T-helper 17 cell (primary cell): ENCODE data around the gene DES. TPM values are rescaled to one million over a fixed set of nuclear protein-coding genes. Genes with fewer than 3 reads are reported as not detected.

Experiments used
- ATAC-seq: fragments of 150-1000 bp; cut with Tn5 transposase; 2 replicates; pipeline ENCODE4 v1.10.0; 2021; ENCODE audit warnings: mild to moderate bottlenecking, moderate library complexity
- DNase-seq, 3 donors: peaks; one replicate each; pipeline versions ENCODE4 v3.0.0 to v3.0.0-alpha.2; 2020 to 2021
- H3K9me3 ChIP-seq: one replicate; pipeline ENCODE4 v1.7.0; 2013; ENCODE audit warnings: low read length, mild to moderate bottlenecking; ENCODE audit not compliant: control insufficient read depth, poor library complexity, severe bottlenecking
- H3K27ac Mint-ChIP-seq: one replicate; pipeline ENCODE4 v1.8.0; 2022; ENCODE audit warnings: mild to moderate bottlenecking, moderate library complexity, mixed read lengths
- H3K27me3 Mint-ChIP-seq: one replicate; pipeline ENCODE4 v1.8.0; 2022; ENCODE audit warnings: mixed read lengths
- H3K36me3 Mint-ChIP-seq: one replicate; pipeline ENCODE4 v1.8.0; 2022; ENCODE audit warnings: low read depth, mixed read lengths
- H3K4me1 Mint-ChIP-seq: one replicate; pipeline ENCODE4 v1.8.0; 2022; ENCODE audit warnings: mild to moderate bottlenecking, mixed read lengths
- H3K4me3 Mint-ChIP-seq: one replicate; pipeline ENCODE4 v1.8.0; 2022; ENCODE audit warnings: mild to moderate bottlenecking, moderate library complexity, mixed read lengths
- total RNA-seq, 4 donors: library from RNA in 2 of 4; stranded (reverse) in 2 of 4; gene quantifications; one replicate each; pipeline ENCODE4 v1.2.3 and lab custom pipeline; 2022 to 2026

Gene DES
- total RNA-seq, 2 donors from 2014 or later = not detected

DNA sequence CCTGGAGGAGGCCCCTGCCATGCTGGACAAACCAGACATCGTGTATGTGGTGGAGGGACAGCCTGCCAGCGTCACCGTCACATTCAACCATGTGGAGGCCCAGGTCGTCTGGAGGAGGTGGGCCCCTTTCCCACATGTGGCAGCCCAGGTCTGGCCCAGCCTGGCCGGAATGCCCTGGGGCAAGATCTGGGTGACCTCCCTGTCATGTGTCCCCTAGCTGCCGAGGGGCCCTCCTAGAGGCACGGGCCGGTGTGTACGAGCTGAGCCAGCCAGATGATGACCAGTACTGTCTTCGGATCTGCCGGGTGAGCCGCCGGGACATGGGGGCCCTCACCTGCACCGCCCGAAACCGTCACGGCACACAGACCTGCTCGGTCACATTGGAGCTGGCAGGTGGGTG is 55.3 kb downstream of the DES start:
- ATAC-seq = no peak
- H3K4me3 Mint-ChIP-seq = no peak overlapping the region

DNA sequence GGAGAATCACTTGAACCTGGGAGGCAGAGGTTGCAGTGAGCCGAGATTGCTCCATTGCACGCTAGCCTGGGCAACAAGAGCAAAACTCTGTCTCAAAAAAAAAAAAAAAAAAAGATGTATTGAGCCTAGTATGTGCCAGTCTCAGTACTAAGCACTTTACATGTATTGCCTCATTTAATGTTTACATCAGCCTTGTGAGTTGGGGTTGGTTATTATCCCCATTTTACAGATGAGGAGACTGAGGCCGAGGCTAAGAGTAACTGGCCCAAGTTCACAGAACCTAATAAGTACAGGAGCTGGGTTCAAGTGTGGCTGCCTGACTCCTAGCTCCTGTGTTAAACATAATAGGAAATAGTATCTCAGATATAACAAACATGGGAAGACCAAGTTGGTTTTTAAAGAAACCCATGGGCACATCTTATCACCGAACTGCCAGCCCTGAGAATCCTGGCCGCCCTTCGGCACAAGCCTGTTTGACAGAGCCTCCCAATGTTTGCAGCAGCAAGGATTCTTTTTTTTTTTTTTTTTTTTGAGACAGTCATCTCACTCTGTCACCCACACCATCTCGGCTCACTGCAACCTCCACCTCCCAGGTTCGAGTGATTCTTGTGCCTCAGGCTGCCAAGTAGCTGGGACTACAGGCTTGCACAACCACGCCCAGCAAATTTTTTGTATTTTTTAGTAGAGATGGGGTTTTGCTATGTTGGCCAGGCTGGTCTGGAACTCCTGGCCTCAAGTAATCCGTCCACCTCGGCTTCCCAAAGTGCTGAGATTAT is 56.3 kb downstream of the DES start:
- Mint-ChIP-seq H3K36me3 (peaks cover 3% of the 10 kb centered on the region), H3K4me1 (peaks cover 11% of the 10 kb centered on the region), H3K27ac (peak overlapping the region; percentile 19), H3K4me3 (no peak overlapping the region), H3K27me3 (peaks cover 21% of the 10 kb centered on the region)
- no peaks in the 10 kb centered on the region for H3K9me3 ChIP-seq
- no peak for DNase-seq
- ATAC-seq = no peak

More for the DNA sequence above, 55.3 kb downstream of the DES start:
- Mint-ChIP-seq H3K4me1 (peaks cover 11% of the 10 kb centered on the region), H3K27ac (peak overlapping the region; percentile 19), H3K27me3 (peaks cover 19% of the 10 kb centered on the region), H3K36me3 (peaks cover 3% of the 10 kb centered on the region)
- no peak for DNase-seq
- no peaks in the 10 kb centered on the region for H3K9me3 ChIP-seq

DNA sequence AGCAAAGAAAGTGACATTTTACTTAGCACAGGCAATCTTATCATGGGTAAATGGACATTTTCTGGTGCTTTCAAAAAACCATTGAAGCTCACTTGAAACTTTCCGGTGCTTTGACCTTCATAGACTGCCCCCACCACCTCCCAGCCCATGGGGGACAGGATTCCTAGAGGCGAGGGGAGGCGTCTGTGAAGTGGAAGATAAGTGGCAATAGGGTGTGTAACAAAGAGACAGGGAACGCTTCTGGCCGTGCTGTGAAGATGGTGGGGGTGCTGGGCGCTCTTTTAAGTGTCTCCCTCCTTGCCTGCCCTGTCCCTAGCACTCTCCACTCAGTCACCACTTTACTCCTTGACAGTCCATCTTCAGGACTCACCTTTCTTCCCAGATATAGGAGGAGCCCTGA is 57.1 kb downstream of the DES start:
- no peak for DNase-seq
- H3K27ac Mint-ChIP-seq = no peak overlapping the region

DNA sequence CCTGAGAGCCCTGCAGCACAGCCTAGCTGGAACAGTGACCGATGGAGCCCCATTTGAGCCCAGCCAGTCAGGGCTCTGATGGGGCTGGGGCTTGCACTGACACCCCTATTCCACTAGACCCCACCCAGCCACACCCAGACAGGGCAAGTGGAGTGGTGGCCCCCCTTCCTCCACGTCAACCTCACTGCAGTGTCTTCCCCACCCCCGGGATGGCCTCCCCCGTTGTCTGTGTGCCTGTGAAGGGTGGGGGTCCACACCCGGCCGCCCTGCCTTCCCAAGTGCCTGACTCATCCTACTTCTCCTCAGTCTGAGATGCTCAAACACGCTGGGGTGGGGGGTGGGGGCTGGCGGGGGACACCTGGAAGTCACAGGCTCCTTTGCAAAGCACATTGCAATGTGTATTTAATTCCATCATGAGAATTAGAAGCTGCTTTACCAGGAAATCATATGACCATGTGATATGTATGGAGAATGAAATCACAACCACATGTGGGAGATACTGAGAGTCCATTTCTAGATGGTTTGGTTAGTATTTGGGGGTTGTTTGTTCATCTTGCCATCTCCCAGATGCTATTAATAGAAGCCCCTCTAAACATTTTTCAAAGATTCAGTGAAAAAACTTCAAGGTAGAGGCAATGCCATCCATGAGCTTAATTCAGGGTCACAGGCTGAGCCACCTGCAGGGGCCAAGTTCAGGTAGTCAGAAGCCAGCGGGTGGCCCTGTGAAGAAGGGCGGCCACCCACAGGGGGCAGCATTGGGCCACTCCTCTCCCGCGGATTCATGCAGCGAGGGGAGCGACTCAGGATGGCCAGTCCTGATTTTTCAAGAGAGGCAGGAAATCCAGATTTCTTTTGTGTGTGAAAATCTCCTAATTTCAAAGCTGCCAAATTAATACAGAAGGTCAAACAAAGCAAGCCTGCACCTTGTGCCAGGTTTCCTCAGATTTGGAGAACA is 57.8 kb downstream of the DES start:
- H3K4me1 Mint-ChIP-seq = peaks cover 8% of the 10 kb centered on the region
- no peaks in the 10 kb centered on the region for H3K9me3 ChIP-seq
- H3K36me3 Mint-ChIP-seq = peaks cover 3% of the 10 kb centered on the region
- H3K27ac Mint-ChIP-seq = no peak overlapping the region
- ATAC-seq (peak; percentile 82), DNase-seq (peak; percentile 28 to 52 (median 37))
- peaks cover 23% of the 10 kb centered on the region for H3K27me3 Mint-ChIP-seq
- no peak overlapping the region for H3K4me3 Mint-ChIP-seq

More for the DNA sequence above, 57.1 kb downstream of the DES start:
- Mint-ChIP-seq H3K36me3 (peaks cover 3% of the 10 kb centered on the region), H3K27me3 (peaks cover 25% of the 10 kb centered on the region), H3K4me3 (no peak overlapping the region), H3K4me1 (peaks cover 11% of the 10 kb centered on the region)
- no peak for ATAC-seq
- no peaks in the 10 kb centered on the region for H3K9me3 ChIP-seq

Other genes with a start within 250 kb of the DES start
- 1 to 10 TPM in 1 of 2 donors, under 1 TPM in 1; 0.65 to 1.0 TPM for gene SLC23A3, start 248.3 kb upstream of the DES start, total RNA-seq
- 10 to 100 TPM; 50.8 to 58.1 TPM for gene CNPPD1, start 241.5 kb upstream of the DES start, total RNA-seq
- 10 to 100 TPM; 78.4 to 81.4 TPM for gene RETREG2, start 240.1 kb upstream of the DES start, total RNA-seq
- gene ZFAND2B, start 211.6 kb upstream of the DES start, total RNA-seq = 10 to 100 TPM; 65.3 to 71.1 TPM
- gene ABCB6, start 199.4 kb upstream of the DES start, total RNA-seq = 1 to 10 TPM; 2.6 to 6.6 TPM
- gene ATG9A, start 188.7 kb upstream of the DES start, total RNA-seq = 10 to 100 TPM; 42.4 to 72.1 TPM
- gene ANKZF1, start 188.6 kb upstream of the DES start, total RNA-seq = 10 to 100 TPM; 92.5 to 93.5 TPM
- 1 to 10 TPM in 1 of 2 donors, under 1 TPM in 1; 0.94 to 3.1 TPM for gene GLB1L, start 172.9 kb upstream of the DES start, total RNA-seq
- gene STK16, start 172.9 kb upstream of the DES start, total RNA-seq = 10 to 100 TPM; 11.9 to 17.2 TPM
- not detected for gene TUBA4B, start 165.1 kb upstream of the DES start, total RNA-seq
- 100 to 1,000 TPM; 107 to 184 TPM for gene TUBA4A, start 164.5 kb upstream of the DES start, total RNA-seq
- gene DNAJB2, start 139.0 kb upstream of the DES start, total RNA-seq = 100 to 1,000 TPM; 101 to 120 TPM
- 1 to 10 TPM in 1 of 2 donors, not detected in 1; 2.6 TPM for gene PTPRN, start 109.0 kb upstream of the DES start, total RNA-seq
- not detected for gene RESP18, start 85.6 kb upstream of the DES start, total RNA-seq
- gene DNPEP, start 30.5 kb upstream of the DES start, total RNA-seq = 100 to 1,000 TPM in 1 of 2 donors, 10 to 100 TPM in 1; 81.3 to 107 TPM
- gene SPEG, start 16.5 kb downstream of the DES start, total RNA-seq = 1 to 10 TPM; 7.3 to 8.4 TPM
- 10 to 100 TPM; 25.1 to 27.2 TPM for gene GMPPA, start 80.5 kb downstream of the DES start, total RNA-seq
- gene ASIC4, start 96.1 kb downstream of the DES start, total RNA-seq = under 1 TPM in 1 of 2 donors, not detected in 1; 0.13 TPM
- gene CHPF, start 125.4 kb downstream of the DES start, total RNA-seq = 10 to 100 TPM in 1 of 2 donors, 1 to 10 TPM in 1; 9.4 to 10.4 TPM
- gene TMEM198, start 125.7 kb downstream of the DES start, total RNA-seq = under 1 TPM; 0.42 to 0.77 TPM
- gene OBSL1, start 153.2 kb downstream of the DES start, total RNA-seq = 1 to 10 TPM in 1 of 2 donors, under 1 TPM in 1; 0.67 to 1.1 TPM
- gene INHA, start 153.9 kb downstream of the DES start, total RNA-seq = not detected
- 10 to 100 TPM; 35.8 to 40.6 TPM for gene STK11IP, start 179.5 kb downstream of the DES start, total RNA-seq
- under 1 TPM in 1 of 2 donors, not detected in 1; 0.08 TPM for gene SLC4A3, start 209.3 kb downstream of the DES start, total RNA-seq